Measurements from ENCODE around the gene LIPK. TPM values are rescaled to one million over a fixed set of nuclear protein-coding genes. Genes with fewer than 3 reads are reported as not detected.

LIPK gene
- total RNA-seq, 1 donor: not detected

DNA sequence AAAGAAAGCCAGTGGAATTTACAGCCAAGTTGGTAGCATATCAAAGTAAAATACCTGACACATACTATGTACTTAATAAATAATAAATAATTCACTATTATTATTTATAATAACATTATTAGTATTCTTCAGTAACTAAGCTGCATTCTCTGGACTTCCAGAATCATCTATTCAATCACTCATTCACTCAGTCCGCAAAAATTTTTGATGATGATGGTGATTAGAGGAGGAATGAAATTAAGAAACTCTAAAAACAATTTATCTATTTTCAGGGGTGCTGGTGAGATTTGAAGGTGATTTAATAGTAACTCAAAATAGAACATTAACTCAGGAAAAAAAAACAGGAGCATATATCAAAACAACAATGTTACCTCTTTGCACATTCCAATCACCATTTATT lies 50.6 kb downstream of the LIPK start:
- DNase-seq (ENCODE audit: low read depth): no peak
- H3K4me3 ChIP-seq (ENCODE audit: low read depth, low read length): no peak overlapping the region
- TF ChIP-seq, protein P1, sequence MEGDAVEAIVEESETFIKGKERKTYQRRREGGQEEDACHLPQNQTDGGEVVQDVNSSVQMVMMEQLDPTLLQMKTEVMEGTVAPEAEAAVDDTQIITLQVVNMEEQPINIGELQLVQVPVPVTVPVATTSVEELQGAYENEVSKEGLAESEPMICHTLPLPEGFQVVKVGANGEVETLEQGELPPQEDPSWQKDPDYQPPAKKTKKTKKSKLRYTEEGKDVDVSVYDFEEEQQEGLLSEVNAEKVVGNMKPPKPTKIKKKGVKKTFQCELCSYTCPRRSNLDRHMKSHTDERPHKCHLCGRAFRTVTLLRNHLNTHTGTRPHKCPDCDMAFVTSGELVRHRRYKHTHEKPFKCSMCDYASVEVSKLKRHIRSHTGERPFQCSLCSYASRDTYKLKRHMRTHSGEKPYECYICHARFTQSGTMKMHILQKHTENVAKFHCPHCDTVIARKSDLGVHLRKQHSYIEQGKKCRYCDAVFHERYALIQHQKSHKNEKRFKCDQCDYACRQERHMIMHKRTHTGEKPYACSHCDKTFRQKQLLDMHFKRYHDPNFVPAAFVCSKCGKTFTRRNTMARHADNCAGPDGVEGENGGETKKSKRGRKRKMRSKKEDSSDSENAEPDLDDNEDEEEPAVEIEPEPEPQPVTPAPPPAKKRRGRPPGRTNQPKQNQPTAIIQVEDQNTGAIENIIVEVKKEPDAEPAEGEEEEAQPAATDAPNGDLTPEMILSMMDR (IDR thresholded peaks at IDR 0.05; ENCODE audit: insufficient read depth, low read length): no peak

DNA sequence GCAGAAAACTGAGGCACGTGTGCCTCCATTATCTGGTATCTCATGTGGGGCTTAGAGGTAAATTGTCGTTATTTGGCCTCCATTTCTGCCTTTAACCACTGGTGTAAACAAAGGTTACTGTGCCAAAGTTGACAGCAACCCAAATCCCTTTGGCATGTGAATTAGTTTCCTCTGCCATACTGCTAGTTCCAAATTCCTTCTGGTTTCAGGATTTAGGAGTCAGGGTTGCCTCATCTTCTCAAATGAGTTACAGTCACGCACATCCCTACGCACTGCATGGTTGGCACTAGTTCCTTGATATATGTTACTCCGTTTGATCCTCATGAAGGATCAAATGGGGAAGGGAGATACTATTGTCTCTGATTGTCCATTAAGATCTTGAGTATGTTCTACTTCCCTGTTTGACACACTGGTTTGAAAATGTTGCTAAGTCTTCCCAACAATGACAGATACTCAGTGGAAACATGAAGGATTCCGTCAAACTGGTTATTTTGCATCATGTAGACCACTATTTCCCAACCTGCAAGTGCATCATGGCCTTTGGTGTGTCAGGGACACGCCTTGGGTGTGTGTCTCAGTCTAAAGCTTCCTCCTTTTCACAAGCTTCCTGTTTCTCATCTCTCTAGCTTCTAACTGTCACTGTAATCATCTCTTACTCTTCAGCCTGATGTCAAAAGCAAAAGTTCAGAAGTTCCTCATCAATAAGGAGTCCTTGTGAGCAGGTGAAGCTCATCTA lies 53.5 kb downstream of the LIPK start, which contains the start of gene LIPN:
TSS of gene LIPN (plus strand) at position 655 of the 736 bp plus-strand sequence. CDS start 1,386 bp downstream, outside the sequence.
- peak; percentile 13 for DNase-seq (ENCODE audit: low read depth)

DNA sequence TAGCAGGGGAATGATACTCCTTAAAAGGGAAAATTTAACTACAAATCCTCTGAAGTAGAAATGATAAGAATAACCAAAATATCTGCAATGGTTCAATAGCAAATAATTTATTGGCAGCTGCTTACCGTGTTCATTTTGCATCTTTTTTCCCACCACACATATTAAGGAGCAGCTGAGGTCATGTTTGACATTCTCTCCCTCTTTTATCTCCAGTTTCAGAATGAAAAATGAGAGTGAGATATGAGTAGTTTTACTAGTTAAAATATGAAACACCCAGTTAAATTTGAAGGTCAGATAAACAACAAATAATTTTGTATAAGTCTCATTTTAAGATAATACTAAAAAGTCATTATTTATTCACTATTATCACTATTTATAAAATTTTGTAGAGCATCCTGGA lies 56.9 kb downstream of the LIPK start:
- no peak for DNase-seq (ENCODE audit: low read depth)
- TF ChIP-seq, protein P1 (IDR thresholded peaks at IDR 0.05; ENCODE audit: insufficient read depth, low read length): no peak
- no peak overlapping the region for H3K4me3 ChIP-seq (ENCODE audit: low read depth, low read length)

More for the DNA sequence above, 53.5 kb downstream of the LIPK start, which contains the start of gene LIPN:
- TF ChIP-seq, protein P1 (IDR thresholded peaks at IDR 0.05; ENCODE audit: insufficient read depth, low read length): no peak
- H3K4me3 ChIP-seq (ENCODE audit: low read depth, low read length): no peak within 1 kb of the TSS

DNA sequence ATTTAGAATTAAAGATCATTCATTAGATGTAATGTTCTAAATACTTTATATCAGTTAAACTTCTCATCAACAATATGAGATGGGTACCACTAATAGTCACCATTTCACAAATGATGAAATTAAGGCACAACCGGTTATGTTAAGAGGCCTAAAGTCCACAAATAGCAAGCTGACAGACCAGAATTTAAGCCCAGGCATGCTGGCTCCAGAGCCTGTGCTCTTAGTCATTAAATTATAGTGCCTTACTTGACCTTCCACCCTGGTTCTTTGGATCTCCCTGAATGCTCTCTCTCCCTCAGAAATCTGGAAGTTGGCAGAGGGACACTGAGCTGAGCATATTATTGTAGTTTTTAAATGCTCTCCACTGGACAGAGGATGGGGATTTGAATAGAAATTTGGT lies 57.4 kb downstream of the LIPK start:
- peak; percentile 32 for DNase-seq (ENCODE audit: low read depth)
- TF ChIP-seq, protein P1 (IDR thresholded peaks at IDR 0.05; ENCODE audit: insufficient read depth, low read length): no peak
- no peak overlapping the region for H3K4me3 ChIP-seq (ENCODE audit: low read depth, low read length)

DNA sequence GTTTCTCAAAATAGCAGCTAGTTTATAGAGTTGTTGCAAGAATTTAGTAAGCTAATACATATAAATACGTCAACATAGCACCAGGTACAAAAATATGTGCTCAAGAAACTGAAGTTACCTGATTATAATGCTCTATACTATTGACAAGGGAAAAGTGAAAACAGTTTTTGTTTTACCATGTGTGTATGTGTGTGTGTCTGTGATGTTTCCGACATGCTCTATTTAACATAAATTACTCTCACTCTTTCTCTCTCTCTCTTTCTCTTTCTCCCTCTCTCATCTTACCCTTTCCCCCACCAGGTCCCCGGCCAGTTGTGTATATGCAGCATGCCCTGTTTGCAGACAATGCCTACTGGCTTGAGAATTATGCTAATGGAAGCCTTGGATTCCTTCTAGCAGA lies 58.1 kb downstream of the LIPK start:
- no peak for DNase-seq (ENCODE audit: low read depth)
- no peak overlapping the region for H3K4me3 ChIP-seq (ENCODE audit: low read depth, low read length)
- TF ChIP-seq, protein P1 (IDR thresholded peaks at IDR 0.05; ENCODE audit: insufficient read depth, low read length): no peak

DNA sequence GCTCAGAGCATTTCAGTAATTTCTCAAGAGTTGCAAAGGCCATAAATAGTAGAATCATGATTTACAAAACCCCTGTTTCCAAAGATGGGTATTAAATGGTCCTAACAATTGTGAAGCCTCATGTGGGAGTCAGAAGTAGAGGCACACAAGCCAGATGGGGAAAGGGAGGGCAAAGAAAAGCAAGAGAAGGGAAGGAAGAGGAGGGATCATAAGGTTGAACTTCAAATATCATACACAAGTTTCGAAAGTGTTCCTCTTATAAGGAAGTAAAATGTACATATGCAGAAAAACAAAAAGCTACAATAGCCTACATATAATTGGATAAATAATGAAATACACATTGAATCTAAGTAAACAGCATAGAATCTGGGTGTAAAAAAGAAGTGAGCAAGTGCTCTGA lies 59.8 kb downstream of the LIPK start:
- TF ChIP-seq, protein P1 (IDR thresholded peaks at IDR 0.05; ENCODE audit: insufficient read depth, low read length): no peak
- H3K4me3 ChIP-seq (ENCODE audit: low read depth, low read length): no peak overlapping the region
- no peak for DNase-seq (ENCODE audit: low read depth)

Data from fibroblast of the aortic adventitia (primary cell).